ENCODE results near the gene CD19. TPM values are rescaled to one million over a fixed set of nuclear protein-coding genes. Genes with fewer than 3 reads are reported as not detected.
"Not testable (repeated sequence)": the region's sequence is repeated elsewhere in the genome, so short reads cannot be mapped to it uniquely, and the experiment has no call there.

CD19 gene
- total RNA-seq, 1 donor from 2014 or later, result 4.8 TPM

- no peak for DNase-seq (ENCODE audit: low spot score)
Observed at GRCh38 chr16:28905800-28906372, 25.9 kb upstream of the CD19 start.

GRCh38 chr16:28910086-28911031, 21.4 kb upstream of the CD19 start:
- no peak for DNase-seq (ENCODE audit: low spot score)

- no peak for DNase-seq (ENCODE audit: low spot score)
Observed at GRCh38 chr16:28912558-28912957, 19.2 kb upstream of the CD19 start.

GRCh38 chr16:28913946-28914724, 17.6 kb upstream of the CD19 start:
- no peak for DNase-seq (ENCODE audit: low spot score)

- peak; percentile 11 for DNase-seq (ENCODE audit: low spot score)
Observed at GRCh38 chr16:28915181-28915580, 16.6 kb upstream of the CD19 start.

- DNase-seq (ENCODE audit: low spot score), result no peak
Observed at GRCh38 chr16:28917095-28917494, 14.7 kb upstream of the CD19 start.

- DNase-seq (ENCODE audit: low spot score), result no peak
Observed at GRCh38 chr16:28918698-28919097, 13.1 kb upstream of the CD19 start.

GRCh38 chr16:28923231-28923587, 8.6 kb upstream of the CD19 start:
- no peak for DNase-seq (ENCODE audit: low spot score)

GRCh38 chr16:28923652-28924398, 7.9 kb upstream of the CD19 start:
- DNase-seq (ENCODE audit: low spot score), result peak; percentile 28

- no peak for DNase-seq (ENCODE audit: low spot score)
Observed at GRCh38 chr16:28924399-28924761, 7.4 kb upstream of the CD19 start.

GRCh38 chr16:28924762-28925385, 6.9 kb upstream of the CD19 start, which contains the start of gene RABEP2:
TSS of gene RABEP2 (minus strand) at chr16:28925238. CDS start at chr16:28925163, 75 bp downstream.
- DNase-seq (ENCODE audit: low spot score), result peak; percentile 96

GRCh38 chr16:28925386-28926228, 6.2 kb upstream of the CD19 start:
- DNase-seq (ENCODE audit: low spot score), result peak; percentile 93

- not testable (repeated sequence) for DNase-seq (ENCODE audit: low spot score)
Observed at GRCh38 chr16:28926284-28926683, 5.5 kb upstream of the CD19 start.

GRCh38 chr16:28927815-28928214, 4.0 kb upstream of the CD19 start:
- no peak for DNase-seq (ENCODE audit: low spot score)

- DNase-seq (ENCODE audit: low spot score), result no peak
Observed at GRCh38 chr16:28930203-28930602, 1.6 kb upstream of the CD19 start.

GRCh38 chr16:28930652-28931051, 1.1 kb upstream of the CD19 start:
- no peak for DNase-seq (ENCODE audit: low spot score)

GRCh38 chr16:28932339-28933141, 769 bp downstream of the CD19 start:
- no peak for DNase-seq (ENCODE audit: low spot score)

- DNase-seq (ENCODE audit: low spot score), result no peak
Observed at GRCh38 chr16:28933171-28933570, 1.4 kb downstream of the CD19 start.

- DNase-seq (ENCODE audit: low spot score), result no peak
Observed at GRCh38 chr16:28935346-28935745, 3.6 kb downstream of the CD19 start.

Measured in umbilical cord (tissue), 2 donors.